CD4-positive, alpha-beta T cell treated with Interleukin-17A for 1 hour (primary cell): ENCODE measurements around the gene VRK2.
"Not testable (repeated sequence)": the region's sequence is repeated elsewhere in the genome, so short reads cannot be mapped to it uniquely, and the experiment has no call there.

Experiments
- DNase-seq: peaks from one replicate; pipeline ENCODE4 v3.0.0-alpha.2; 2020

The VRK2 gene

DNA sequence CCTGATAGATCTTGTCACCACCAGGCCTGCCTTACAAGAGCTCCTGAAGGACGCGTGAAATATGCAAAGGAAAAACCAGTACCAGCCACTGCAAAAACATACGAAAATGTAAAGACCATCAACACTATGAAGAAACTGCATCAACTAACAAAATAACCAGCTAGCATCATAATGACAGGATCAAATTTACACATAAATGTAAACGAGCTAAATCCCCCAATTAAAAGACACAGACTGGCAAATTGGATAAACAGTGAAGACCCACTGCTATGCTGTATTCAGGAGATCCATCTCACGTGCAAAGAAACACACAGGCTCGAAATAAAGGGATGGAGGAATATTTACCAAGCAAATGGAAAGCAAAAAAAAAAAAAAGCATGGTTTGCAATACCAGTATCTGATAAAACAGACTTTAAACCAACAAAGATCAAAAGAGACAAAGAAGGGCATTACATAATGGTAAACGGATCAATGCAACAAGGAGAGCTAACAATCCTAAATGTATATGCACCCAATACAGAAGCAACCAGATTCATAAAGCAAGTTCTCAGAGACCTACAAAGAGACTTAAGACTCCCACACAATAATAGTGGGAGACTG, 123.8 kb downstream of the VRK2 start:
- not testable (repeated sequence) for DNase-seq

GRCh38 chr2:58171831-58172230, 125.2 kb downstream of the VRK2 start:
- DNase-seq, result not testable (repeated sequence)

GRCh38 chr2:58177187-58177586, 130.6 kb downstream of the VRK2 start:
- DNase-seq, result not testable (repeated sequence)

GRCh38 chr2:58180175-58180574, 133.6 kb downstream of the VRK2 start:
- not testable (repeated sequence) for DNase-seq

DNA sequence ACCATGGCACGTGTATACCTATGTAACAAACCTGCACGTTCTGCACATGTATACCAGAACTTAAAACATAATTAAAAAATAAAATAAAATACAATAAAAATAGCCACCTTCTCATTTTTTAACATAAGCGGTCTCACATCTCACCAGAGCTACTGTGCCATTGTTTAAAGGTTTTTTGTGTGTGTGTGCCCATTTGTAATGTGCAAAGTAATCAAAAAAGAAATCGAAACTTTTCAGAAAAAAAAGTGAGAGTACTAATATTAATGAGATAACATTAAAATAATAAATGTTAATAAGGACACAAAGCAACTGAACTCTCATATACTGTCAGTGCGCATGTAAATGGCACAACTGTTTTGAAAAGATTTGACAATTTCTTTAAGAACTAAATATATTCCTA, 134.0 kb downstream of the VRK2 start:
- DNase-seq, result no peak

DNA sequence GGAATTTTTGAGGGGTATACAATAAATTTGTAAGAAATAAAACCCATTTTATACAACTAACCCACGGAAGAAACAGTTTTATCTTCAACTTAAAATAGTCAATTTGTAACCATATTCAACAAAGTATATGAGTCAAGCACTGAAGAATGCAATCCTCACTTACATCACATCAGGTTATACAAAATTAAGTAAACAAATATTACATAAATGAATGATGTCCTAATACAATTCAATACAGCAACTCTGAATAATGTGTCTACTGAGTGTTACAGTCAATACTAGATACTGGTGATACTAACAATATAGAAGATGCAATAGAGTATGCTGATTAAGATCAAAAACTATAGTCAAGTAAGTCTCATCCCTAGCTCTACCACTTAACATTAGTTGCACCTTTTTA, 135.9 kb downstream of the VRK2 start:
- no peak for DNase-seq

DNA sequence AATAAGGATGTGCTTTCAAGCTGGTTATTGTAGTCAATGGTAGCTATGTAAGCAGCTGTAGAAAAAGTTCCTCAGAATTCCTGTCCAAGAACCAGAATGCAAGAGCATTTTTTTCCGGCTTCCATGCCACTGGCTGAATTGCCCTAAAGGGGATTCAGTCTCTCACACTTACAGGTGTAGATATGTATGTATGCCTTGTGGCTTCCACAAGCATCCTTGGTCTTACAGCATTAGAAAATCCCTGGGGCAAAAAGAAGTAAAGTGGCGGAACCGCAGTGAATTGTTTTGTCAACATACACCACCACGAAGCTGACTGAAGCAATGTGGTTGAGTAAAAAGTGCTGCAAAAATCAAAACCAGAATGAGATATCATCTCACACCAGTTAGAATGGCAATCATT, 139.9 kb downstream of the VRK2 start:
- DNase-seq, result no peak

DNA sequence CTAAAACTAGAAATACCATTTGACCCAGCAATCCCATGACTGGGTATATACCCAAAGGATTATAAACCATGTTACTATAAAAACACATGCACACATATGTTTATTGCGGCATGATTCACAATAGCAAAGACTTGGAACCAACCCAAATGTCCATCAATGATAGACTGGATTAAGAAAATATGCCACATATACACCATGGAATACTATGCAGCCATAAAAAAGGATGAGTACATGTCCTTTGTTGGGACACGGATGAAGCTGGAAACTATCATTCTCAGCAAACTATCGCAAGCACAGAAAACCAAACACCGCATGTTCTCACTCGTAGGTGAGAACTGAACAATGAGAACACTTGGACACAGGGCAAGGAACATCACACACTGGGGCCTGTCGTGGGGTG, 140.4 kb downstream of the VRK2 start:
- not testable (repeated sequence) for DNase-seq

DNA sequence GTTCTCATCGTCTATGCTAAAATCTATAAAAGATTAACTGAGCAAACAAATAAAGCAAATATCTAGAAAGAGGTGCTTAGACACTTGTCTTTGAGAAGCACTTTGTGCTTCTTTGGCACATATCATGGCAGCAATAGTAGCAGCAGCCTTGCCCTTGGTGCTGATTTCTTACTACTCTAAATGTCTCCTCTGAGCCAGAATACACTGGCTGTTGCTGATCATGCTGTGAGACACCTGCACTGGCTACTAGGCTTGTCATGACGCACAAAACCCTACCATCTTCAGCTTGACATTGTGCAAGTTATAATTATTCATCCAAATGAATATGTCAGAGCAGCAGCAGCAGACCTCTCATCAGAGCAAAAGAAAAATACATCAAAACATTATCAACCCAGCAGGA, 147.9 kb downstream of the VRK2 start:
- no peak for DNase-seq

GRCh38 chr2:58195662-58196061, 149.1 kb downstream of the VRK2 start:
- DNase-seq, result no peak

DNA sequence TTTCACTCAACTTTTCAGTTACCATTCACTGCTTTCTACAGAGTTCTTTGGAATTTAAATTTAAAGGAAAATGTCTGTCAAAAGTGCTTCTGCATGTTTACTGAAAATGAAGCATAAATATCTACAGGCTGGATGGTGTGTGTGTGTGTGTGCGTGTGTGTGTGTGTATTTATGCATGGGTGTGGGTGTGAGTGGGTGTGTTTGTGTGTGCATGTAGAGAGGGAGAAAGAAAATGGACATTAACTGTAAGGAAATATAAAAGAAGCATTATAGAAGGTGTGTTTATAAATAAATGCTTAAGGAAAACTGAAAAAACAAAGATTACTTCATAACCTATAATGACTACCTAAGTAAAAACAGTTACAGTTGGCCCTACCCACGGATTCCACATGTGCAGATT, 151.3 kb downstream of the VRK2 start:
- DNase-seq, result no peak

GRCh38 chr2:58202404-58202803, 155.8 kb downstream of the VRK2 start:
- DNase-seq, result no peak

GRCh38 chr2:58203018-58203417, 156.4 kb downstream of the VRK2 start:
- DNase-seq, result no peak

GRCh38 chr2:58204195-58204959, 157.8 kb downstream of the VRK2 start:
- DNase-seq, result no peak

GRCh38 chr2:58206785-58207184, 160.2 kb downstream of the VRK2 start:
- DNase-seq, result no peak

GRCh38 chr2:58207189-58207588, 160.6 kb downstream of the VRK2 start:
- DNase-seq, result no peak
